Cardiac muscle cell (in vitro differentiated cells and primary cell): ENCODE results near the gene CLNS1A. TPM values are rescaled to one million over a fixed set of nuclear protein-coding genes. Genes with fewer than 3 reads are reported as not detected.

Source experiments
- DNase-seq, 2 donors: peaks; one replicate each; pipeline versions ENCODE4 v3.0.0 to v3.0.0-alpha.2; 2010 to 2017; ENCODE audit warnings: low read depth in 1 of 2, low spot score in 1 of 2
- H3K27ac ChIP-seq: fragments of 200-600 bp; sonication (generic); 2 replicates; pipeline ENCODE4 v1.5.1; 2016
- H3K27me3 ChIP-seq: fragments of 200-600 bp; sonication (generic); 2 replicates; pipeline ENCODE4 v1.6.0; 2016; ENCODE audit warnings: control low read depth
- H3K36me3 ChIP-seq: fragments of 200-600 bp; sonication (generic); 2 replicates; pipeline ENCODE4 v1.5.1; 2016; ENCODE audit warnings: control low read depth
- H3K4me1 ChIP-seq: fragments of 200-600 bp; sonication (generic); 2 replicates; pipeline ENCODE4 v1.8.1; 2017; ENCODE audit warnings: low read depth, mild to moderate bottlenecking, mixed run types
- H3K4me3 ChIP-seq: fragments of 200-600 bp; sonication (generic); 2 replicates; pipeline ENCODE4 v1.5.1; 2016; ENCODE audit warnings: mild to moderate bottlenecking
- H3K9me3 ChIP-seq: fragments of 200-600 bp; sonication (generic); 2 replicates; pipeline ENCODE4 v1.5.1; 2017; ENCODE audit warnings: low read depth, mild to moderate bottlenecking, control low read depth
- CTCF ChIP-seq: IDR thresholded peaks from 2 replicates; pipeline ENCODE4 v1.5.1; 2012; ENCODE audit warnings: low read depth, mild to moderate bottlenecking, low read length
- polyA plus RNA-seq: library from polyadenylated mRNA; unstranded; fragments of >200 nt; fragmentation: Nextera tagmentation; extraction: Ambion mirVana; gene quantifications from 2 replicates; pipeline ENCODE4 v1.2.1, GENCODE V29; 2016
- total RNA-seq: library from RNA; depleted of rRNA; stranded (reverse); fragments of >200 nt; gene quantifications from 2 replicates; pipeline ENCODE4 v1.2.3, GENCODE V29; 2016

The CLNS1A gene
- total and polyA plus RNA-seq, 2 experiments from 2014 or later, result 122 to 152 TPM

GRCh38 chr11:77568306-77568705 lies 69.3 kb downstream of the CLNS1A start:
- Histone ChIP-seq H3K4me1 (no peaks in the 10 kb centered on the region), H3K36me3 (no peaks in the 10 kb centered on the region), H3K9me3 (no peaks in the 10 kb centered on the region), H3K27me3 (no peaks in the 10 kb centered on the region), H3K27ac (no peak overlapping the region), H3K4me3 (no peak overlapping the region)
- TF ChIP-seq CTCF, result no peak
- no peak for DNase-seq

Other genes starting within 250 kb of the CLNS1A start
- 33.1 and 34.4 TPM in 2 replicates for gene PAK1, start 163.7 kb downstream of the CLNS1A start, total RNA-seq
- 18.4 and 28.9 TPM in 2 replicates for gene PAK1, start 163.7 kb downstream of the CLNS1A start, polyA plus RNA-seq
- gene AQP11, start 47.8 kb downstream of the CLNS1A start, total RNA-seq, result 3.0 and 4.3 TPM in 2 replicates
- gene AQP11, start 47.8 kb downstream of the CLNS1A start, polyA plus RNA-seq, result 2.7 and 5.1 TPM in 2 replicates
- 47.0 and 81.7 TPM in 2 replicates for gene RSF1, start 182.9 kb upstream of the CLNS1A start, total RNA-seq
- gene RSF1, start 182.9 kb upstream of the CLNS1A start, polyA plus RNA-seq, result 68.9 and 117 TPM in 2 replicates
- gene AAMDC, start 183.3 kb upstream of the CLNS1A start, total RNA-seq, result 62.6 and 74.5 TPM in 2 replicates
- gene AAMDC, start 183.3 kb upstream of the CLNS1A start, polyA plus RNA-seq, result 157 and 169 TPM in 2 replicates